Liver (tissue), 9 donors: ENCODE measurements around the gene PPFIBP2. TPM values are rescaled to one million over a fixed set of nuclear protein-coding genes. Genes with fewer than 3 reads are reported as not detected.

Source experiments
- DNase-seq: peaks from one replicate; pipeline ENCODE4 v3.0.0-alpha.2; 2017; ENCODE audit warnings: low spot score
- H3K27ac ChIP-seq, 2 donors: one replicate each; pipeline ENCODE4 v1.7.0; 2013; ENCODE audit warnings: inconsistent platforms in 2 of 2, low read length in 2 of 2, control low read depth in 1 of 2, low read depth in 1 of 2, mild to moderate bottlenecking in 1 of 2
- H3K27me3 ChIP-seq, 4 donors: one replicate each; pipeline versions ENCODE4 v1.6.1 to v1.7.0; 2013; ENCODE audit warnings: low read length in 3 of 4, inconsistent platforms in 1 of 4, mild to moderate bottlenecking in 1 of 4, moderate library complexity in 1 of 4; ENCODE audit not compliant: control insufficient read depth in 4 of 4, insufficient read depth in 4 of 4
- H3K36me3 ChIP-seq, 4 donors: one replicate each; pipeline versions ENCODE4 v1.6.1 to v1.7.0; 2013; ENCODE audit warnings: low read length in 3 of 4, mild to moderate bottlenecking in 3 of 4, low read depth in 1 of 4, moderate library complexity in 1 of 4; ENCODE audit not compliant: control insufficient read depth in 4 of 4, insufficient read depth in 3 of 4
- H3K4me1 ChIP-seq, 4 donors: one replicate each; pipeline versions ENCODE4 v1.6.1 to v1.7.0; 2013; ENCODE audit warnings: low read length in 3 of 4, mild to moderate bottlenecking in 3 of 4, moderate library complexity in 1 of 4; ENCODE audit not compliant: control insufficient read depth in 4 of 4, insufficient read depth in 4 of 4
- H3K4me3 ChIP-seq, 3 donors: one replicate each; pipeline versions ENCODE4 v1.6.1 to v1.7.0; 2013; ENCODE audit warnings: low read length in 3 of 3, control low read depth in 1 of 3, low read depth in 1 of 3, mild to moderate bottlenecking in 1 of 3
- H3K9ac ChIP-seq, 2 donors: one replicate each; pipeline ENCODE4 v1.7.0; 2013; ENCODE audit warnings: low read length in 2 of 2, mild to moderate bottlenecking in 2 of 2, moderate library complexity in 2 of 2, control low read depth in 1 of 2, low read depth in 1 of 2
- H3K9me3 ChIP-seq, 4 donors: one replicate each; pipeline versions ENCODE4 v1.6.1 to v1.7.0; 2013; ENCODE audit warnings: low read length in 3 of 4; ENCODE audit not compliant: control insufficient read depth in 4 of 4
- EGR1 ChIP-seq, 2 donors: IDR thresholded peaks; 2 replicates each; pipeline ENCODE4 v1.6.1; 2016 to 2018; ENCODE audit warnings: antibody characterized with exemption in 2 of 2, low read depth in 2 of 2
- FOXA1 ChIP-seq: IDR thresholded peaks from 2 replicates; pipeline ENCODE4 v1.6.1; 2016; ENCODE audit warnings: antibody characterized with exemption
- FOXA2 ChIP-seq: IDR thresholded peaks from 2 replicates; pipeline ENCODE4 v1.6.1; 2016; ENCODE audit warnings: antibody characterized with exemption
- GABPA ChIP-seq, 2 donors: IDR thresholded peaks in 1 of 2; conservative IDR thresholded peaks in 1 of 2; 2 replicates each; pipeline ENCODE4 v1.6.1; 2016; ENCODE audit warnings: antibody characterized with exemption in 2 of 2, mild to moderate bottlenecking in 1 of 2, moderate library complexity in 1 of 2
- HNF4A ChIP-seq, 2 donors: conservative IDR thresholded peaks; 2 replicates each; pipeline ENCODE4 v1.6.1; 2016; ENCODE audit warnings: antibody characterized with exemption in 2 of 2, mild to moderate bottlenecking in 2 of 2
- HNF4G ChIP-seq: IDR thresholded peaks from 2 replicates; pipeline ENCODE4 v1.6.1; 2016; ENCODE audit warnings: antibody characterized with exemption
- JUND ChIP-seq, 2 donors: IDR thresholded peaks; 2 replicates each; pipeline ENCODE4 v1.6.1; 2016; ENCODE audit warnings: antibody characterized with exemption in 2 of 2
- NR2F2 ChIP-seq: IDR thresholded peaks from 2 replicates; pipeline ENCODE4 v1.6.1; 2016; ENCODE audit warnings: antibody characterized with exemption
- RAD21 ChIP-seq, 2 donors: IDR thresholded peaks; 2 replicates each; pipeline ENCODE4 v1.6.1; 2016; ENCODE audit warnings: antibody characterized with exemption in 2 of 2, mild to moderate bottlenecking in 2 of 2
- REST ChIP-seq: IDR thresholded peaks from 2 replicates; pipeline ENCODE4 v1.6.1; 2016; ENCODE audit warnings: antibody characterized with exemption, mild to moderate bottlenecking
- RXRA ChIP-seq, 2 donors: IDR thresholded peaks; 2 replicates each; pipeline ENCODE4 v1.6.1; 2017 to 2018; ENCODE audit warnings: antibody characterized with exemption in 2 of 2, mild to moderate bottlenecking in 1 of 2
- SP1 ChIP-seq: IDR thresholded peaks from 2 replicates; pipeline ENCODE4 v1.6.1; 2018; ENCODE audit warnings: antibody characterized with exemption, mild to moderate bottlenecking
- TAF1 ChIP-seq: conservative IDR thresholded peaks from 2 replicates; pipeline ENCODE4 v1.6.1; 2016; ENCODE audit warnings: antibody characterized with exemption, mild to moderate bottlenecking
- WGBS: extraction: QIAGEN DNeasy Blood & Tissue Kit; methylation state at CpG from one replicate; pipeline ENCODE4 v1.1.7; 2013; 5-methylcytosine and 5-hydroxymethylcytosine counted together
- polyA plus RNA-seq, 2 donors: library from polyadenylated mRNA; stranded (reverse) in 1 of 2; unstranded in 1 of 2; fragments of 200-250 nt in 1 of 2; fragments of >200 nt in 1 of 2; fragmentation: Nextera tagmentation in 1 of 2; extraction: Ambion mirVana in 1 of 2; gene quantifications; one replicate each; pipeline versions ENCODE4 v1.2.1 to v1.2.3, GENCODE V29; 2013 to 2015
- total RNA-seq, 2 donors: library from RNA; depleted of rRNA; stranded (reverse); fragments of >200 nt; gene quantifications; one replicate each; pipeline ENCODE4 v1.2.3, GENCODE V29; 2014
- TF ChIP-seq, protein P1 (sequence below): IDR thresholded peaks from 2 replicates; pipeline ENCODE4 v1.6.1; 2016; ENCODE audit warnings: antibody characterized with exemption
- TF ChIP-seq, protein P2 (sequence below): fragments of 150-350 bp; IDR thresholded peaks from 2 replicates; pipeline ENCODE4 v1.5.1; 2017; ENCODE audit warnings: improper control_type of control experiment, low read depth, low read length; ENCODE audit not compliant: missing input control
- TF ChIP-seq, protein P3 (sequence below): IDR thresholded peaks from 2 replicates; pipeline ENCODE4 v1.6.1; 2016; ENCODE audit warnings: antibody characterized with exemption
- donor health status: healthy.
- donor health status: healthy.
- donor health status: healthy.
- donor health status: healthy.
- donor health status: healthy.

Gene PPFIBP2
- total and polyA plus RNA-seq, 4 donors: 19.6 to 80.0 (median 23.2) TPM

- TF ChIP-seq GABPA (IDR thresholded peaks at IDR 0.05 in 1 of 2, conservative IDR thresholded peaks at IDR 0.05 in 1 of 2) (no peak), TAF1 (no peak), RAD21 (IDR thresholded peaks at IDR 0.05) (peak in 1 of 2 donors; percentile 5), REST (no peak)
- H3K36me3 ChIP-seq: no peaks in the 10 kb centered on the region
- peak overlapping the region; percentile 78 to 79 for H3K9ac ChIP-seq
- H3K27ac ChIP-seq: peak overlapping the region; percentile 82 to 87
- no peak for DNase-seq
- H3K4me3 ChIP-seq: peak overlapping the region; percentile 77 to 88 (median 87)
- no peaks in the 10 kb centered on the region for H3K9me3 ChIP-seq
- H3K4me1 ChIP-seq: peaks cover 13 to 45% (median 37%) of the 10 kb centered on the region in 4 donors
- no peaks in the 10 kb centered on the region for H3K27me3 ChIP-seq
- 1% methylated on average over 31 of the region's 31 CpGs for WGBS
Observed at GRCh38 chr11:7514099-7514591, 346 bp downstream of the PPFIBP2 start.

- WGBS: 63% methylated on average over 1 of the region's 1 CpG
- Histone ChIP-seq H3K9me3 (no peaks in the 10 kb centered on the region), H3K4me1 (peaks cover 13 to 47% (median 37%) of the 10 kb centered on the region in 4 donors), H3K9ac (peak overlapping the region in 1 of 2 donors; percentile 78), H3K36me3 (no peaks in the 10 kb centered on the region), H3K27me3 (no peaks in the 10 kb centered on the region), H3K4me3 (peak overlapping the region; percentile 14 to 88 (median 37)), H3K27ac (peak overlapping the region; percentile 60 to 66)
- no peak for DNase-seq
- TF ChIP-seq REST: peak; percentile 55
- no peak for TF ChIP-seq FOXA1
- peak; percentile 93 for TF ChIP-seq NR2F2
- TF ChIP-seq SP1: peak; percentile 48
- peak; percentile 56 to 66 for TF ChIP-seq HNF4A (conservative IDR thresholded peaks at IDR 0.05)
- peak; percentile 94 to 96 for TF ChIP-seq RXRA (IDR thresholded peaks at IDR 0.05)
- no peak for TF ChIP-seq EGR1 (IDR thresholded peaks at IDR 0.05; ENCODE audit: low read depth in 2 of 2)
- TF ChIP-seq TAF1: peak; percentile 29
Observed at GRCh38 chr11:7515447-7515886, 1.7 kb downstream of the PPFIBP2 start.

GRCh38 chr11:7516475-7516874 is 2.7 kb downstream of the PPFIBP2 start:
- Histone ChIP-seq H3K4me3 (no peak overlapping the region), H3K4me1 (peaks cover 9 to 41% (median 33%) of the 10 kb centered on the region in 4 donors), H3K36me3 (no peaks in the 10 kb centered on the region), H3K9ac (no peak overlapping the region), H3K9me3 (no peaks in the 10 kb centered on the region), H3K27me3 (no peaks in the 10 kb centered on the region), H3K27ac (peak overlapping the region; percentile 60 to 66)
- 86% methylated on average over 12 of the region's 12 CpGs for WGBS
- no peak for DNase-seq
- TF ChIP-seq, protein P1, sequence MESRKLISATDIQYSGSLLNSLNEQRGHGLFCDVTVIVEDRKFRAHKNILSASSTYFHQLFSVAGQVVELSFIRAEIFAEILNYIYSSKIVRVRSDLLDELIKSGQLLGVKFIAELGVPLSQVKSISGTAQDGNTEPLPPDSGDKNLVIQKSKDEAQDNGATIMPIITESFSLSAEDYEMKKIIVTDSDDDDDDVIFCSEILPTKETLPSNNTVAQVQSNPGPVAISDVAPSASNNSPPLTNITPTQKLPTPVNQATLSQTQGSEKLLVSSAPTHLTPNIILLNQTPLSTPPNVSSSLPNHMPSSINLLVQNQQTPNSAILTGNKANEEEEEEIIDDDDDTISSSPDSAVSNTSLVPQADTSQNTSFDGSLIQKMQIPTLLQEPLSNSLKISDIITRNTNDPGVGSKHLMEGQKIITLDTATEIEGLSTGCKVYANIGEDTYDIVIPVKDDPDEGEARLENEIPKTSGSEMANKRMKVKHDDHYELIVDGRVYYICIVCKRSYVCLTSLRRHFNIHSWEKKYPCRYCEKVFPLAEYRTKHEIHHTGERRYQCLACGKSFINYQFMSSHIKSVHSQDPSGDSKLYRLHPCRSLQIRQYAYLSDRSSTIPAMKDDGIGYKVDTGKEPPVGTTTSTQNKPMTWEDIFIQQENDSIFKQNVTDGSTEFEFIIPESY: no peak
- TF ChIP-seq NR2F2 (no peak), RXRA (IDR thresholded peaks at IDR 0.05) (no peak), RAD21 (IDR thresholded peaks at IDR 0.05) (no peak), HNF4G (no peak), FOXA2 (no peak), JUND (IDR thresholded peaks at IDR 0.05) (no peak), SP1 (no peak)
- TF ChIP-seq, protein P2, sequence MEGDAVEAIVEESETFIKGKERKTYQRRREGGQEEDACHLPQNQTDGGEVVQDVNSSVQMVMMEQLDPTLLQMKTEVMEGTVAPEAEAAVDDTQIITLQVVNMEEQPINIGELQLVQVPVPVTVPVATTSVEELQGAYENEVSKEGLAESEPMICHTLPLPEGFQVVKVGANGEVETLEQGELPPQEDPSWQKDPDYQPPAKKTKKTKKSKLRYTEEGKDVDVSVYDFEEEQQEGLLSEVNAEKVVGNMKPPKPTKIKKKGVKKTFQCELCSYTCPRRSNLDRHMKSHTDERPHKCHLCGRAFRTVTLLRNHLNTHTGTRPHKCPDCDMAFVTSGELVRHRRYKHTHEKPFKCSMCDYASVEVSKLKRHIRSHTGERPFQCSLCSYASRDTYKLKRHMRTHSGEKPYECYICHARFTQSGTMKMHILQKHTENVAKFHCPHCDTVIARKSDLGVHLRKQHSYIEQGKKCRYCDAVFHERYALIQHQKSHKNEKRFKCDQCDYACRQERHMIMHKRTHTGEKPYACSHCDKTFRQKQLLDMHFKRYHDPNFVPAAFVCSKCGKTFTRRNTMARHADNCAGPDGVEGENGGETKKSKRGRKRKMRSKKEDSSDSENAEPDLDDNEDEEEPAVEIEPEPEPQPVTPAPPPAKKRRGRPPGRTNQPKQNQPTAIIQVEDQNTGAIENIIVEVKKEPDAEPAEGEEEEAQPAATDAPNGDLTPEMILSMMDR: no peak
- TF ChIP-seq, protein P3, sequence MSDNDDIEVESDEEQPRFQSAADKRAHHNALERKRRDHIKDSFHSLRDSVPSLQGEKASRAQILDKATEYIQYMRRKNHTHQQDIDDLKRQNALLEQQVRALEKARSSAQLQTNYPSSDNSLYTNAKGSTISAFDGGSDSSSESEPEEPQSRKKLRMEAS: no peak
